ENCODE results near the gene LDLRAD2. TPM values are rescaled to one million over a fixed set of nuclear protein-coding genes. Genes with fewer than 3 reads are reported as not detected.
"Not testable (repeated sequence)": the region's sequence is repeated elsewhere in the genome, so short reads cannot be mapped to it uniquely, and the experiment has no call there.

LDLRAD2 gene
- total RNA-seq (2021; fragmentation: NEBNext Ultra II Directional; extraction: Animal tissue kit (Norgen Biotek cat#: 25700)) = under 1 TPM in 1 of 6 experiments, not detected in 5; 0.14 TPM
- long read RNA-seq, partial matches to known transcripts = 0 of 1 reads
- long read RNA-seq, other reads (novel, unspliced or antisense) = 1 of 1 reads

GRCh38 chr1:21811875-21812305, at the start of gene LDLRAD2:
Gene LDLRAD2, plus strand, starts transcription at chr1:21812265. Its CDS starts 187 bp downstream, at chr1:21812452.
- Mint-ChIP-seq H3K4me1 (ENCODE audit: low read depth) (peaks cover 12% of the 10 kb centered on the region), H3K27me3 (ENCODE audit: insufficient read depth) (peaks cover 9% of the 10 kb centered on the region), H3K27ac (no peak within 1 kb of the TSS), H3K36me3 (ENCODE audit: low read depth) (peaks cover 9% of the 10 kb centered on the region), H3K4me3 (no peak within 1 kb of the TSS), H3K9me3 (peaks cover 5% of the 10 kb centered on the region; the same call in 1 of the 2 replicates)
- TF ChIP-seq CTCF (IDR thresholded peaks at IDR 0.05) = no peak
- peak; percentile 15 for DNase-seq

DNA sequence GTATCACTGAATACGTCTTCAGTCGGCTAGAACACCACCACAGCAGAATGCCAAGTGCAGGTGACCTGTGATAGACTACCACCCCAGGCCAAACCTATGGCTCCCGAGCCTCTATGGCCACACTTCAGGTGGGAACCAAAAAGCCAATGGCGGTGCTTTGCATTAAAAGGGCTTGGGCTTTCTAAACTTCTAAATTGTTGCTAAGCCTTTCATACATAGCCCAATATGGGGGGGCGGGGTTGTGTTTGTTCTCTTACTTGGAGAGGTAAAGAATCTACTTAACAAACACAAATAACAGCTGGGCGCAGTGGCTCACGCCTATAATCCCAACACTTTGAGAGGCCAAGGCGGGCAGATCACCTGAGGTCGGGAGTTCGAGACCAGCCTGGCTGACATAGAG, 48.8 kb upstream of the LDLRAD2 start:
- Mint-ChIP-seq H3K27ac (no peak overlapping the region), H3K36me3 (ENCODE audit: low read depth) (no peaks in the 10 kb centered on the region), H3K9me3 (no peaks in the 10 kb centered on the region), H3K27me3 (ENCODE audit: insufficient read depth) (peaks cover 2% of the 10 kb centered on the region; the same call in 1 of the 2 replicates), H3K4me1 (ENCODE audit: low read depth) (peaks cover 45% of the 10 kb centered on the region), H3K4me3 (no peak overlapping the region)
- TF ChIP-seq CTCF (IDR thresholded peaks at IDR 0.05) = no peak
- no peak for DNase-seq

DNA sequence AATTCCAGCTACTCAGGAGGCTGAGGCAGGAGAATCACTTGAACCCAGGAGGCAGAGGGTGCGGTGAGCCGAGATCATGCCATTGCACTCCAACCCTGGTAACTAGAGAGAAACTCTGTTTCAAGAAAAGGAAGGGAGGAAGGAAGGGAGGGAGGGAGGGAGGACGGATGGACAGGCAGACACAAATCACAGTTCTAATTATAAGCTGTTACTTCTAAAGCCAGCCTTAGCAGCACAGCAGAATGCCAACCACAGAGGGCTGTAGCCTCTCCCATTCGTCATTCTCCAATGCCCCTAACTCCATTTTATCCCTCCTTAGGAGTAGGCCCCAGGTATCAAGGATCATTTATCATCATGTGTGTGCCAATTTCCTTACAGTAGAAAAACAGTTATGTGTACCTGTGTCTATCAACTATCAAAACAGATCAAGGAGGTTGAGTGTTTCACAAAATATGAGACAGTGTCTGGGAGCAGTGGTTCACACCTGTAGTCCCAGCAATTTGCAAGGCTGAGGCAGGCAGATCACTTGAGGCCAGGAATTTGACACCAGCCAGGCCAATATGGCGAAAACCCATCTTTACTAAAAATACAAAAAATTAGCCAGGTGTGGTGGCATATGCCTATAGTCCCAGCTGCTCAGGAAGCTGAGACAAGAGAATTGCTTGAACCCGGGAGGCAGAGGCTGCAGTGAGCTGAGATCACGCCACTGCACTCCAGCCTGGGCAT, 48.2 kb upstream of the LDLRAD2 start:
- peaks cover 48% of the 10 kb centered on the region for H3K4me1 Mint-ChIP-seq (ENCODE audit: low read depth)
- no peak for DNase-seq
- H3K27ac Mint-ChIP-seq = no peak overlapping the region; the same call in none of the 2 replicates
- peaks cover 2% of the 10 kb centered on the region; the same call in 1 of the 2 replicates for H3K27me3 Mint-ChIP-seq (ENCODE audit: insufficient read depth)
- no peak for TF ChIP-seq CTCF (IDR thresholded peaks at IDR 0.05)
- H3K36me3 Mint-ChIP-seq (ENCODE audit: low read depth) = peaks cover 4% of the 10 kb centered on the region; the same call in 1 of the 2 replicates
- no peaks in the 10 kb centered on the region for H3K9me3 Mint-ChIP-seq
- no peak overlapping the region for H3K4me3 Mint-ChIP-seq

DNA sequence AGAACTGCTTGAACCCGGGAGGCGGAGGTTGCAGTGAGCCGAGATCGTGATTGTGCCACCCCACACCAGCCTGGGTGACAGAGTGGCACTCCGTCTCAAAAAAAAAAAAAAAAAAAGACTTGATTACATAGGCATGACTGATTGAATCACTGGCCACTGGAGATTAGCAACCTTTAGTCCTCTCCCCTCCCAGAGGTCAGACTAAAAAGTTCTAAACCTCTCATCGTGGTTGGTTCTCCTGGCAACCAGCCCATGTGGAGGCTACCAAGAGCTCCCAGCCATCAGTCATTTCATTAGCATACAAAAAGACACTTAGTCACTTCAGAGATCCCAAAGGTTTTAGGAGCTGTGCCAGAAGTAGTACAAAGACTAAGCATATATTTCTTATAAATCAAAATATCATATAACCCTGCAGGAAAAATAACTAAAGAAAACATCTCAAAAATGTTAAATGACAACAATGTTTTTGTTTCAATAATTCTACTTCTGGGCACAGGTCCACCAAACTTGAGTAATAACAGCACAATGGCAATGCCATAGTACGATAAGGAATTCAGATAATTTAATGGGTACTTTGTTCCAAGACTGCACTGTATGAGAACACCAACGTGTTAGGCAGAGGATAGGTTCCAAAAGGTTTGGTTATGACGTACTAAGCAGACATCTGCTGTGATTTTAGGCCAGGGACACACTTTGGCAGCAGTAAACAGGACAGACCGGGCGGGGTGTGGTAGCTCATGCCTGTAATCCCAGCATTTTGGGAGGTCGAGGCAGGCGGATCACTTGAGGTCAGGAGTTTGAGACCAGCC, 47.2 kb upstream of the LDLRAD2 start:
- no peak overlapping the region; the same call in 1 of the 2 replicates for H3K4me3 Mint-ChIP-seq
- H3K36me3 Mint-ChIP-seq (ENCODE audit: low read depth) = peaks cover 7% of the 10 kb centered on the region; the same call in 1 of the 2 replicates
- no peak for TF ChIP-seq CTCF (IDR thresholded peaks at IDR 0.05)
- peaks cover 43% of the 10 kb centered on the region for H3K4me1 Mint-ChIP-seq (ENCODE audit: low read depth)
- H3K9me3 Mint-ChIP-seq = no peaks in the 10 kb centered on the region
- peak overlapping the region; percentile 61 for H3K27ac Mint-ChIP-seq
- peaks cover 2% of the 10 kb centered on the region; the same call in 1 of the 2 replicates for H3K27me3 Mint-ChIP-seq (ENCODE audit: insufficient read depth)
- peak; percentile 93 for DNase-seq

- Mint-ChIP-seq H3K9me3 (no peaks in the 10 kb centered on the region), H3K4me3 (no peak overlapping the region), H3K4me1 (ENCODE audit: low read depth) (peaks cover 40% of the 10 kb centered on the region), H3K27ac (no peak overlapping the region), H3K36me3 (ENCODE audit: low read depth) (peaks cover 11% of the 10 kb centered on the region), H3K27me3 (ENCODE audit: insufficient read depth) (peaks cover 2% of the 10 kb centered on the region; the same call in 1 of the 2 replicates)
- no peak for DNase-seq
- TF ChIP-seq CTCF (IDR thresholded peaks at IDR 0.05) = no peak
Measured at GRCh38 chr1:21766210-21766609, 45.9 kb upstream of the LDLRAD2 start.

DNA sequence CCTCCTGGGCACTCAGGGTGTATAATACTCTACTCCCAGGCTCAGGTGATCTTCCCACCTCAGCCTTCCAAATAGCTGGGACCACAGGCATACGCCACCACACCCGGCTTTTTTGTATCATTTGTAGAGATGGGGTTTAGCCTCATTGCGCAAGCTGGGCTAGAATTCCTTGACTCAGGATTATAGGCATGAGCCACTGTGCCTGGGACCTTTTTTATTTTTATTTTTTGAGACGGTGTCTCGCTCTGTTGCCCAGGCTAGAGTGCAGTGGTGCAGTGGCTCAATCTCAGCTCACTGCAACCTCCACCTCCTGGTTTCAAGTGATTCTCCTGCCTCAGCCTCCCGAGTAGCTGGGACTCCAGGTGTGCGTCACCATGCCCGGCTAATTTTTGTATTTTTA, 45.0 kb upstream of the LDLRAD2 start:
- H3K9me3 Mint-ChIP-seq; H3K4me3 Mint-ChIP-seq; DNase-seq; H3K27me3 Mint-ChIP-seq (ENCODE audit: insufficient read depth); H3K27ac Mint-ChIP-seq: not testable (repeated sequence)
- H3K36me3 Mint-ChIP-seq (ENCODE audit: low read depth) = peaks cover 11% of the 10 kb centered on the region
- peaks cover 40% of the 10 kb centered on the region for H3K4me1 Mint-ChIP-seq (ENCODE audit: low read depth)

Data from HFFc6 (cell line).